IMR-90 (cell line): ENCODE measurements around the gene PI4KA. TPM values are rescaled to one million over a fixed set of nuclear protein-coding genes. Genes with fewer than 3 reads are reported as not detected.
A peak's percentile ranks its signal among the peaks of the same experiment; 100 is the strongest.

Source experiments
- ATAC-seq: fragments of 200-7000 bp; cut with Tn5 transposase; 2 replicates; pipeline ENCODE4 v1.9.1; 2020; ENCODE audit warnings: low read depth, mild to moderate bottlenecking, moderate library complexity
- BruUV-seq: library from RNA; stranded (reverse); fragments of 400-500 nt; replicated peaks from 2 replicates; lab custom pipeline; 2021; lab: Mats Ljungman, UMichigan
- CTCF ChIA-PET: fragments of 300-600 bp; formaldehyde crosslinking; extraction: SDS; loops from one replicate; lab custom pipeline; 2021; ENCODE audit warnings: antibody characterized with exemption; lab: Yijun Ruan, JAX
- POLR2A ChIA-PET: fragments of 300-600 bp; sonication (Branson Sonifier 250); formaldehyde crosslinking; loops from one replicate; lab custom pipeline; 2022; ENCODE audit warnings: antibody characterized with exemption; ENCODE audit not compliant: unreplicated experiment; lab: Charles Lee
- DNase-seq: peaks from one replicate; pipeline ENCODE4 v3.0.0; 2013
- H2AFZ ChIP-seq: replicated peaks from 2 replicates; pipeline ENCODE3; 2013; ENCODE audit warnings: low read length, mild to moderate bottlenecking; ENCODE audit not compliant: poor library complexity
- H2AK5ac ChIP-seq: 2 replicates; pipeline ENCODE4 v1.6.1; 2013; ENCODE audit warnings: low read depth, low read length, inconsistent platforms
- H2AK9ac ChIP-seq: replicated peaks from 2 replicates; pipeline ENCODE3; 2013; ENCODE audit warnings: mild to moderate bottlenecking, low read depth, low read length, moderate library complexity; ENCODE audit not compliant: poor library complexity
- H2BK120ac ChIP-seq: 2 replicates; pipeline ENCODE4 v1.6.1; 2013; ENCODE audit warnings: low read depth, low read length, inconsistent platforms
- H2BK15ac ChIP-seq: 3 replicates; pipeline ENCODE4 v1.6.1; 2013; ENCODE audit warnings: low read depth, low read length, inconsistent platforms
- H2BK20ac ChIP-seq: 2 replicates; pipeline ENCODE4 v1.6.1; 2013; ENCODE audit warnings: low read depth, mild to moderate bottlenecking, inconsistent platforms, low read length, moderate library complexity
- H2BK5ac ChIP-seq: 2 replicates; pipeline ENCODE4 v1.6.1; 2013; ENCODE audit warnings: mild to moderate bottlenecking, low read depth, low read length, inconsistent platforms; ENCODE audit not compliant: poor library complexity, severe bottlenecking
- H3K14ac ChIP-seq: replicated peaks from 2 replicates; pipeline ENCODE4 v1.6.1; 2013; ENCODE audit warnings: low read depth, low read length, inconsistent platforms
- H3K18ac ChIP-seq: 2 replicates; pipeline ENCODE4 v1.6.1; 2013; ENCODE audit warnings: low read depth, low read length, control low read depth
- H3K23ac ChIP-seq: 2 replicates; pipeline ENCODE4 v1.6.1; 2013; ENCODE audit warnings: low read depth, low read length, inconsistent platforms
- H3K27ac ChIP-seq: 2 replicates; pipeline ENCODE4 v1.5.1; 2013; ENCODE audit warnings: mild to moderate bottlenecking, control low read depth, low read length; ENCODE audit not compliant: insufficient read depth
- H3K27me3 ChIP-seq: 2 replicates; pipeline ENCODE4 v1.6.1; 2013; ENCODE audit warnings: low read length; ENCODE audit not compliant: control insufficient read depth, insufficient read depth
- H3K36me3 ChIP-seq: 2 replicates; pipeline ENCODE4 v1.6.1; 2013; ENCODE audit warnings: low read length, mixed read lengths; ENCODE audit not compliant: control insufficient read depth, insufficient read depth
- H3K4ac ChIP-seq: 2 replicates; pipeline ENCODE4 v1.6.1; 2013; ENCODE audit warnings: low read depth, low read length, inconsistent platforms
- H3K4me1 ChIP-seq: 2 replicates; pipeline ENCODE4 v1.6.1; 2013; ENCODE audit warnings: low read length, mixed read lengths; ENCODE audit not compliant: control insufficient read depth, insufficient read depth
- H3K4me2 ChIP-seq: 2 replicates; pipeline ENCODE4 v1.6.1; 2013; ENCODE audit warnings: low read depth, mild to moderate bottlenecking, control low read depth, low read length, moderate library complexity
- H3K4me3 ChIP-seq: 2 replicates; pipeline ENCODE4 v1.5.1; 2013; ENCODE audit warnings: low read depth, mild to moderate bottlenecking, control low read depth, low read length, moderate library complexity; ENCODE audit not compliant: insufficient read depth
- H3K56ac ChIP-seq: 2 replicates; pipeline ENCODE4 v1.6.1; 2013; ENCODE audit warnings: low read length, inconsistent platforms; ENCODE audit not compliant: insufficient read depth; ENCODE audit errors: extremely low read depth
- H3K79me1 ChIP-seq, 2 experiments: 2 replicates each; pipeline ENCODE4 v1.6.1; 2013; ENCODE audit warnings: low read length in 2 of 2, inconsistent platforms in 1 of 2, low read depth in 1 of 2
- H3K9ac ChIP-seq: 2 replicates; pipeline ENCODE4 v1.6.1; 2013; ENCODE audit warnings: low read depth, low read length, control low read depth
- H3K9me1 ChIP-seq: 2 replicates; pipeline ENCODE4 v1.6.1; 2013; ENCODE audit warnings: low read length, inconsistent platforms; ENCODE audit not compliant: insufficient read depth
- H3K9me3 ChIP-seq: 2 replicates; pipeline ENCODE4 v1.6.1; 2013; ENCODE audit warnings: low read length; ENCODE audit not compliant: control insufficient read depth, insufficient read depth
- H4K20me1 ChIP-seq: 2 replicates; pipeline ENCODE4 v1.6.1; 2013; ENCODE audit warnings: low read length, inconsistent platforms; ENCODE audit not compliant: insufficient read depth
- H4K5ac ChIP-seq: 2 replicates; pipeline ENCODE4 v1.6.1; 2013; ENCODE audit warnings: mild to moderate bottlenecking, low read depth, low read length, control low read depth
- H4K8ac ChIP-seq, 2 experiments: 2 replicates each; pipeline ENCODE4 v1.6.1; 2013; ENCODE audit warnings: low read depth in 2 of 2, low read length in 2 of 2, control low read depth in 1 of 2, inconsistent platforms in 1 of 2
- H4K91ac ChIP-seq: 2 replicates; pipeline ENCODE4 v1.6.1; 2013; ENCODE audit warnings: low read depth, low read length, inconsistent platforms; ENCODE audit not compliant: insufficient read depth
- BHLHE40 ChIP-seq: fragments of 150-350 bp; IDR thresholded peaks from 2 replicates; pipeline ENCODE4 v1.6.1; 2016; ENCODE audit warnings: mild to moderate bottlenecking, low read depth, low read length
- CEBPB ChIP-seq: IDR thresholded peaks from 2 replicates; pipeline ENCODE4 v1.6.1; 2012; ENCODE audit warnings: low read depth, low read length, improper control_type of control experiment
- MAFK ChIP-seq: IDR thresholded peaks from 2 replicates; pipeline ENCODE4 v1.6.1; 2012; ENCODE audit warnings: low read depth, low read length, improper control_type of control experiment
- NFE2L2 ChIP-seq: fragments of 150-350 bp; IDR thresholded peaks from 2 replicates; pipeline ENCODE4 v1.6.1; 2016; ENCODE audit warnings: low read depth, mild to moderate bottlenecking, low read length
- RAD21 ChIP-seq: IDR thresholded peaks from 2 replicates; pipeline ENCODE4 v1.6.1; 2012; ENCODE audit warnings: low read length, improper control_type of control experiment
- WGBS, 2 experiments: methylation state at CpG; one replicate each; pipeline versions ENCODE4 v1.1.5 to v1.1.7; 2013; ENCODE audit warnings: missing lambda C conversion rate in 2 of 2; ENCODE audit not compliant: insufficient read length in 1 of 2; ENCODE audit errors: extremely low coverage in 2 of 2; 5-methylcytosine and 5-hydroxymethylcytosine counted together
- dilution Hi-C: fragments of 300-500 bp; cut with HindIII; formaldehyde crosslinking; loops from one replicate; pipeline ENCODE4 v1.14.3; 2018; ENCODE audit warnings: low sequenced_read_pairs; ENCODE audit not compliant: unreplicated experiment
- in situ Hi-C: fragments of 300-500 bp; cut with MboI; formaldehyde crosslinking; loops from 3 replicates; pipeline ENCODE4 v1.14.3; 2019; ENCODE audit warnings: low sequenced_read_pairs, inconsistent platforms, mixed read lengths
- intact Hi-C: fragments of 100-400 bp; cut with micrococcal nuclease; formaldehyde crosslinking; loops from 2 replicates; pipeline ENCODE4 v1.10.0; 2022
- polyA plus RNA-seq, 3 experiments: library from polyadenylated mRNA; depleted of rRNA; stranded (reverse); fragments of >200 nt; gene quantifications; 2 replicates each; pipeline ENCODE4 v1.2.3, GENCODE V29; 2012; ENCODE audit warnings: low replicate concordance in 1 of 3
- total RNA-seq: library from RNA; depleted of rRNA; stranded (reverse); fragments of >200 nt; gene quantifications from 2 replicates; pipeline ENCODE4 v1.2.3, GENCODE V29; 2012

Gene PI4KA
- total and polyA plus RNA-seq, 2 of the 4 experiments (the other 2 are of a cell fraction) = 16.8 to 35.5 TPM

DNA sequence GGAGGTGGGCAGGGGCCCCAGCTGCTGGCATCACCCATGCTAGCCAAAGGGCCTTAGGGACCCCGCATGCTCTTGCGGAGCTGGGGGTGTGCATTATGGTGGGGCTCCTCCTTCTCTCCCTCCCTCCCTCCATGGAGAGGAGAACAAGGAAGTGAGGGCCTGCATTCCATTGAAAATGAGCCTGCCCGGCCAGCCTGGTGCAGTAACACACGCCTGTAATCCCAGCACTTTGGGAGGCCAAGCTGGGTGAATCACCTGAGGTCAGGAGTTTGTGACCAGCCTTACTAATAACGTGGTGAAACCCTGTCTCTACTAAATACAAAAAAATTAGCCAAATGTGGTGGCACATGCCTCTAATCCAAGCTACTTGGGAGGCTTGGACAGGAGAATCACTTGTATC, 22.6 kb upstream of the PI4KA start:
- peaks cover 5% of the 10 kb centered on the region; the same call in 1 of the 2 replicates for H3K4me1 ChIP-seq
- in situ Hi-C loops (no loop called here), intact Hi-C loops (loop anchor here (10.0 kb wide), 1 partner anchor 74 kb away; no protein-coding TSS in a partner anchor), dilution Hi-C loops (no loop called here)
- H2BK20ac ChIP-seq = no peak overlapping the region
- no peak overlapping the region for H3K23ac ChIP-seq
- H2AK5ac ChIP-seq = no peak overlapping the region
- H3K79me1 ChIP-seq = peaks cover 0 to 3% of the 10 kb centered on the region in 2 experiments; a peak in 1 of 4 replicates
- no peak overlapping the region for H2BK5ac ChIP-seq
- POLR2A ChIA-PET = interaction anchor here (0.6 kb wide), 1 partner anchor 21 kb away, joined by 4 read pairs; no protein-coding TSS in a partner anchor
- no peak overlapping the region for H3K4ac ChIP-seq
- no peak overlapping the region for H3K4me3 ChIP-seq
- peaks cover 8% of the 10 kb centered on the region for H4K20me1 ChIP-seq
- H3K18ac ChIP-seq = no peak overlapping the region
- H3K9ac ChIP-seq = no peak overlapping the region
- H3K4me2 ChIP-seq = no peak overlapping the region
- H3K56ac ChIP-seq = no peak overlapping the region
- H2BK15ac ChIP-seq = no peak overlapping the region
- no peak for TF ChIP-seq CEBPB
- TF ChIP-seq NFE2L2 = no peak
- TF ChIP-seq BHLHE40 = no peak
- TF ChIP-seq RAD21 = no peak
- no peak for TF ChIP-seq MAFK
- WGBS, 2 experiments = no CpG with 5 or more reads among the region's 5 CpGs
- no peak overlapping the region for H3K27ac ChIP-seq
- peaks cover 31% of the 10 kb centered on the region for H3K36me3 ChIP-seq
- no peaks in the 10 kb centered on the region for H3K9me1 ChIP-seq
- H3K27me3 ChIP-seq = no peaks in the 10 kb centered on the region
- no TSS peak for BruUV-seq
- ATAC-seq (0 out of 2 replicates have a peak, but pooled peaks have one; percentile 11), DNase-seq (peak; percentile 19)
- no peak overlapping the region for H2AFZ ChIP-seq
- CTCF ChIA-PET = no interaction called here
- no peak overlapping the region for H4K5ac ChIP-seq
- H3K14ac ChIP-seq = no peak overlapping the region
- H2AK9ac ChIP-seq = peak overlapping the region; percentile 5
- no peak overlapping the region for H4K8ac ChIP-seq
- no peaks in the 10 kb centered on the region for H3K9me3 ChIP-seq
- H4K91ac ChIP-seq = no peak overlapping the region
- H2BK120ac ChIP-seq = no peak overlapping the region
